GM18520 (cell line): ENCODE measurements around the gene OR5F1.

Experiments used
- ATAC-seq: cut with Tn5 transposase; IDR thresholded peaks from one replicate; pipeline ENCODE4 v1.9.1; 2021; ENCODE audit not compliant: unreplicated experiment

The OR5F1 gene

GRCh38 chr11:55994525-55994924, at the start of gene OR5F1:
TSS of gene OR5F1 (minus strand) at chr11:55994625. CDS start at chr11:55994625, 0 bp downstream.
- ATAC-seq: no peak

DNA sequence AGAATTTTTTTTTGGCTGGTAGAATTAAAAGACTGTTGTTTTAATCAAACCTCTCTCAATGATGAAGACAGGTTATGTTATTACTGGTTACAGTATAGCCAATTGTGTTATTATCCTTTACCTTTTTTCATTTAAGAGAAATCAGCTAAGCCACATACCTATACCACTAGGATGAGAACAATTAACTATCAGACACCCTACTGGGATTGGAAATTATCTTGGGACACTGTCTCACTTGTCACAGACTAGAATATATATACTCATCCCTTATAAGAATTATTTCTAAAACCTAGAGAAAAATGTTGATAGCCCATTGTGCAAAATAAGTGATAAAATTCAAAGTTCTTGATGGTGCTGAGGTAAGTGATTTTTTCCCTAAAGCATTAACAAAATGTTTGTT, 32.9 kb upstream of the OR5F1 start, which contains the start of gene OR5AS1:
Gene OR5AS1, plus strand, starts transcription at position 301 of the 400 bp plus-strand sequence. CDS start 2,765 bp downstream, outside the sequence.
- no peak for ATAC-seq

GRCh38 chr11:56013805-56014204, 19.4 kb upstream of the OR5F1 start:
- no peak for ATAC-seq

DNA sequence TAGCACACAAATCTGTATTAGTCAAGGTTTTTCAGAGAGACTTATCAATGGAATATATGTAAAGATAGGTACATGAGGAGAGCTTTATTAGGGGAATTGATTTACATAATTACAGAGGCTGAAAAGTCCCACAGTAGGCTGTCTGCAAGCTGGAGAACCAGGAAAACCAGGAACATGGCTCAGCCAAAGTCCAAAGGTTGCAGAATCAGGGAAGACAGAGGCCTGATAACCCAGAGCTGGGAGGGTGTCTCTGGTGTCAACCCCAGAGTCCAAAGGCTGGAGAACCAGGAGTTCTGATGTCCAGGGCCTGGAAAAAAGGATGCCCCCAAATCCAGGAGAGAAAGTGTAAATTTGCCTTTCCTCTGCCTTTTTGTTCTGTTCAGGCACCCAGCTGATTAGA, 16.3 kb upstream of the OR5F1 start:
- ATAC-seq: no peak

DNA sequence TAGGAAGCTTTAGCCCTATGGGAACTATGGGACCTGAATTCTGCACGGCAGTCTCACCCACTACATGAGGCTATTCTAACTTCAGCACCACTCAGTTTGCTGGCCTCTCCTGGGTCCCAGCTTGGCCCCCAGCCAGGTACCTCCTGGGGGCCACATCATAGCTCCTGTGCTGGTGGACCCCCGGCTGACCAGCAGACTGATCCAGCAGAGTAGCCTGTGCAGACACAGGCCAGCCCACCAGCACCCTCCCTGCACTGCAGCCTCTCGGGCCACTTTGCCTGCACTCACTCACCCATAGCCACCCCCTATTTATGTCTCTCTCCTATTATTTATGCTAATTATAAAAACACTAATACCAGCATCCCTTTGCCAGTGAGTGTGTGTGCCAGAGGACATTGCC, 23.5 kb downstream of the OR5F1 start:
- ATAC-seq: no peak

GRCh38 chr11:55969845-55970244, 24.6 kb downstream of the OR5F1 start, which contains the start of gene OR10AG1:
TSS of gene OR10AG1 (minus strand) at chr11:55969945. CDS start at chr11:55969907, 38 bp downstream.
- no peak for ATAC-seq

DNA sequence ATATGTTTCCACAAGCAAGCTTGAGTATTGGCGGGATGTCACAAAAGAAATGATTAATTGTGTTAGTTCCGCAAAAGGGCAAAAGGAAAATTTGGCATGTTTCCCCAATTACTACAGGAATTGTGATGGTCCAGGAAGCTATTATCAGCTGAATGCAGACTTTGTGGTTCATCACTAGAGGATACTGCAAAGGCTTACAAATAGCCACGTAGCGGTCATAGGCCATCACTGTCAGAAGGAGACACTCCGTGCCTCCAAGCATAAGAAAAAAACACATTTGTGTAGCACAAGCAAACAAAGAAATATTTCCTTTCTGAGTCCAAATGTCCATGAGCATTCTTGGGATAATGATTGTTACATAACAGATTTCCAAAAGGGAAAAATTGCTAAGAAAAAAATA, 26.5 kb downstream of the OR5F1 start:
- ATAC-seq: no peak

DNA sequence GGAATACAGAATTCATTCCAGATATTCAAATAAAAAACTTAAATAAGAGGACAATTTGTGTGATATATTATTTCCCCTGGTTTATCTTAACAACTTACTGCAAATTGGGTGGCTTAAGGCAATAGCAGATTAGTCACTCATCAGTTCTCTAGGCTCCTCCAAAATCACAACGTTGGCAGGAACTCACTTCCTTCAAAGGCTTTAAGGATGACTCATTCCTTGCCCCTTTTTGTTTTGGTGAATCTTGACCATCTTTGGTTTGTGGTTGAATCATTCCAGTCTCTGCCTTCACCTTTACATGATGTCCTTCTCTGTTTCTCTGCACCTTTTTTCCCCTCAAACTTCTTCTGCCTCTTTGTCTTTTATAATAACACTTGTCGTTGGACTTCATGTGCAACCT, 28.0 kb downstream of the OR5F1 start:
- ATAC-seq: no peak

DNA sequence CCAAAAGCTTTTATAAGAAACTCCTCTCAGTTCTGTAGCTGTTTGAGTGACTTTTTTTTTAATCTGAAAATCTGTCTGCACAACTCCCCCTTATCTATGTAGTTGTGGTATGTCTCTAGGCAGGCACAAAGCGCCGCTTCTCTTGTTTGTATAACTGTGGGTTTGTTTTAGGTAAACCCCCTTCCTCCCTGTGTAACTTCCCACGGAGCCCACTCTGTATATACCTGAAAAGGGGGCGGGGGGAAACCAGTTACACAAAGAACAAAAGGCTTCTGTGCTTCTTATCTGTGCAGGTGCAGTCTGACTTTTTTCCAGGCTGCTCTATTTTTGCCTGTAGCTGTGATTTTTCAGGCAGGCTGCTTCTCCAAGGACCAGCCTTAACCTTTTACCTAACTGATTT, 37.9 kb downstream of the OR5F1 start:
- no peak for ATAC-seq

DNA sequence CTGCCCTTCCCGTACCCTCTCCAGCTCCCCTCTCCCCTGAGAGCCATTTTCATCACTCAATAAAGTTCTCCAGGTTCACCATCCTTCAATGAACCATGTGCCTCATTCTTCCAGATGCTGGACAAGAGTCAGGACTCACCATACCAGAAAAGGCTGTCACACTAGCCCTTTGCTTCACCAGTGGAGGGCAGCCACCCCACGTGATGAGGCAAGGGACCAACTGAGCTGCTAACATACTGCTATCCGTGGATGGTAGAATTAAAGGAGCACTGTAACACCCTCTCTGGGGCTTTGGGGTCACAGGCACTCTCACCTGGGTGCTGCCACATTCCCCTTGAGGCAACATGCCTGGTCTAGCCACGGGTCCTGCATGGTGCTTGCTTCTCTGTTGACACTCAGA, 45.1 kb downstream of the OR5F1 start:
- no peak for ATAC-seq
